Naive thymus-derived CD8-positive, alpha-beta T cell (primary cell): ENCODE data around the gene HECTD4. TPM values are rescaled to one million over a fixed set of nuclear protein-coding genes. Genes with fewer than 3 reads are reported as not detected.
A peak's percentile ranks its signal among the peaks of the same experiment; 100 is the strongest.

Experiments
- ATAC-seq, 2 donors: fragments of 150-1000 bp; cut with Tn5 transposase in 1 of 2; sonication (Bioruptor Pico), chemical (Tn5 transposase) in 1 of 2; 1 replicate in 1 of 2; 2 replicates in 1 of 2; pipeline ENCODE4 v1.10.0; 2021; ENCODE audit warnings: mild to moderate bottlenecking in 2 of 2, moderate library complexity in 2 of 2
- POLR2A ChIA-PET: fragments of 350-600 bp; sonication (Branson Sonifier 250); formaldehyde crosslinking; loops from one replicate; lab custom pipeline; 2021; ENCODE audit warnings: antibody characterized with exemption; lab: Charles Lee
- DNase-seq, 10 donors: peaks; one replicate each; pipeline versions ENCODE4 v3.0.0 to v3.0.0-alpha.2; 2020 to 2022
- H3K27ac Mint-ChIP-seq, 10 donors: one replicate each; pipeline ENCODE4 v1.8.0; 2020 to 2022; ENCODE audit warnings: mild to moderate bottlenecking in 10 of 10, mixed read lengths in 10 of 10, moderate library complexity in 4 of 10, inconsistent platforms in 1 of 10
- H3K27me3 Mint-ChIP-seq, 5 donors: one replicate each; pipeline ENCODE4 v1.8.0; 2021 to 2022; ENCODE audit warnings: mixed read lengths in 5 of 5
- H3K36me3 Mint-ChIP-seq, 3 donors: one replicate each; pipeline ENCODE4 v1.8.0; 2020 to 2022; ENCODE audit warnings: mixed read lengths in 3 of 3, mild to moderate bottlenecking in 2 of 3, inconsistent platforms in 1 of 3
- H3K4me1 Mint-ChIP-seq, 4 donors: one replicate each; pipeline ENCODE4 v1.8.0; 2021 to 2022; ENCODE audit warnings: mixed read lengths in 4 of 4
- H3K4me3 Mint-ChIP-seq, 10 donors: one replicate each; pipeline ENCODE4 v1.8.0; 2020 to 2022; ENCODE audit warnings: mild to moderate bottlenecking in 10 of 10, mixed read lengths in 10 of 10, moderate library complexity in 6 of 10, inconsistent platforms in 1 of 10
- H3K9me3 Mint-ChIP-seq, 9 donors: one replicate each; pipeline ENCODE4 v1.8.0; 2020 to 2022; ENCODE audit warnings: mixed read lengths in 9 of 9, mild to moderate bottlenecking in 3 of 9, inconsistent platforms in 1 of 9, moderate library complexity in 1 of 9
- polyA plus RNA-seq, 3 donors: library from polyadenylated mRNA; unstranded; fragments of 300-500 nt; fragmentation: Illumina TruSeq; gene quantifications; one replicate each; pipeline ENCODE4 v1.2.3, GENCODE V29; 2021
- total RNA-seq, 8 experiments: library from RNA in 2 of 8; stranded (reverse) in 2 of 8; gene quantifications; one replicate each; pipeline ENCODE4 v1.2.3 and lab custom pipeline; 2021 to 2026

Gene HECTD4
- total and polyA plus RNA-seq, 5 experiments from 2014 or later: 1.8 to 60.1 (median 4.5) TPM

DNA sequence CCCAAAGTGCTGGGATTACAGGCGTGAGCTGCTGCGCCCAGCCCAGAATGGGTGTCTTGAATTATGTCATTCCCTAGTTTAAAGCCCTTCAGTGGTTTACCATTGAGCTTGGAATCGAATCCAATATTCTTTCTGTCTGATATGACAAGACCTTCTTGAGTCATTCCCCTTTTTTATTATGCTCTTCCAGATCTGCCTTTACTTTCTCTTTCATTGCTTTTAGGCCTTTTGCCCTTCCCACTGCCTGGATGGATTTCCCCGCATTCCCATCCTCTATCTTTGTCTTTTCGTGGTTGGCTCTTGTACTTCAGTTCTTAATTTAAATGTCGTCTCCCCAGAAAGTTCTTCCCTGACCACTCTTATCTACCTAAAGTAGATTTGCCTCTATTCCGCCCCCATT lies 255.3 kb downstream of the HECTD4 start:
- Mint-ChIP-seq H3K36me3 (peaks cover 0 to 5% (median 0%) of the 10 kb centered on the region in 3 donors), H3K9me3 (no peaks in the 10 kb centered on the region), H3K27ac (peak overlapping the region; percentile 72 to 92 (median 86)), H3K4me1 (peaks cover 14 to 60% (median 48%) of the 10 kb centered on the region in 4 donors), H3K27me3 (no peaks in the 10 kb centered on the region), H3K4me3 (peak overlapping the region; percentile 70 to 93 (median 86))
- no peak for DNase-seq
- POLR2A ChIA-PET: interaction anchor here (0.6 to 4.3 kb wide), 5 partner anchors 15 to 63 kb away, joined by 3 to 81 read pairs (median 6); partner anchors contain the start of gene NAA25
- ATAC-seq: no peak

DNA sequence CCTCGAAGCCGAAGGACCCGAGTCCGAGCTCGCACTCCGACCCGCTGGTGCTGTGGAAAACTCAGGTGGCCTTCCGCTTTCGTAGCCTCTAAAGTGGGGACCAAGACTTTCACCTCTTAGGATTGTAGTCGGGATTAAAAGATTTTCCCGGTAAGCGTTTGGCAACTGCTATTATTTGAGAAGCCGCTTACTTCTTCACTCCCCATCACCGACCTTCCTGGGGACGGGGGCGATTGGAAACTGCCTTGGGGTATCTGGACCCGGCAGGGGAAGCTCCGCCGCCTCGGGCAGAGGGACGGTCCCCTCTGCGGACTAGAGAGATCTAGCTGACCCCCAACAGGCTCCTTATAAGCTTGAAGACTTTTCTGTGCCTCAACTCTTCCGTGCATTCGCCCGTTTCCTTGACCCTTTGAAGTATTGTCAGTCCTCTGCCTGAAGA lies 256.2 kb downstream of the HECTD4 start:
- ATAC-seq (no peak), DNase-seq (peak in 1 of 10 donors; percentile 11)
- peaks cover 10 to 51% (median 41%) of the 10 kb centered on the region in 4 donors for H3K4me1 Mint-ChIP-seq
- H3K4me3 Mint-ChIP-seq: peak overlapping the region; percentile 70 to 93 (median 86)
- POLR2A ChIA-PET: interaction anchor here (0.6 to 4.3 kb wide), 9 partner anchors 13 to 513 kb away, joined by 3 to 81 read pairs (median 4); partner anchors contain the start of genes ERP29, NAA25 and TMEM116
- H3K36me3 Mint-ChIP-seq: peaks cover 0 to 3% (median 0%) of the 10 kb centered on the region in 3 donors
- peak overlapping the region; percentile 72 to 92 (median 86) for H3K27ac Mint-ChIP-seq
- no peaks in the 10 kb centered on the region for H3K9me3 Mint-ChIP-seq
- H3K27me3 Mint-ChIP-seq: no peaks in the 10 kb centered on the region

DNA sequence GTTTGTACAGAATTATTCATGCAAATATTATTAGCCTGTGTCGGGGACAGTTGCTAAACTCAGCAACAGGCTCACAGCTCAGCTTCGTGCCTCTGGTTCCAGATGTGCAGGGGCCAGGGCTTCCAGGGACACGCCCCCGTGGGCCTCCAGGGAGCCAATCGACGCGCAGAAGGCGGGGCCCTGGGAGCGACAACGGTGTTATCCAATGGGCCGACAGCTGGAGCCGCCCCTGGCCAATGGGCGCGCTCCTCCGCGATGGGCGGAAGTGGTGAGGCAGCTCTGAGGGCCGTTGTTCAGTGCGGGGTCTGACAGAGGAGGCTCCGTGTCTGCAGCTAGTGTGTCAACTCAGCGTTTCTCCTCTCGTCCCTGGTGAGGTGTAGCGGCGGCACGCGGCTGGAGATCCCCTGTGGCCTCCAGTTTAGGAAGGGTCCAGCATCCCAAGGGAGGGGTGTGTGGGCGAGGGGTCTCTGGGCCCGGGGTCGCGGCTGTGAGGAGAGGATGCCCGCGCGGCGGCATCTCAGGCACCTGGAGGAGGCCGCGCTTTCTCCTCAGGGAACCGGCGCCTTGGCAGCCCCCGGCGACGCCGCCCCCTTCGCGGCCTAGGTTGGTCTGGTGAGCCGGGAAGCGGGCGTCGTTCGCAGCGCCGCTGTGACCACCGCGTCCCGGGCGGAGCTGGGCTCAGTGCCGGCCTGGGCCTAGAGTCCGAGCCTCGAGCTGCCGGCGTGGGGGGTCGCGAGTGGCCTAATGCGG lies 256.8 kb downstream of the HECTD4 start, which contains the start of gene TRAFD1:
TSS of gene TRAFD1 (plus strand) at position 311 of the 750 bp plus-strand sequence. CDS start 4,963 bp downstream, outside the sequence.
- Mint-ChIP-seq H3K36me3 (no peaks in the 10 kb centered on the region), H3K9me3 (no peaks in the 10 kb centered on the region), H3K27ac (peak within 1 kb of the TSS; percentile 82 to 92 (median 88)), H3K4me3 (peak within 1 kb of the TSS; percentile 70 to 93 (median 86)), H3K27me3 (no peaks in the 10 kb centered on the region), H3K4me1 (peaks cover 9 to 45% (median 35%) of the 10 kb centered on the region in 4 donors)
- DNase-seq: peak; percentile 96 to 99 (median 98)
- POLR2A ChIA-PET: interaction anchor here (0.6 to 4.3 kb wide), 8 partner anchors 14 to 441 kb away, joined by 3 to 81 read pairs (median 6); partner anchors contain the start of genes ERP29, NAA25 and TMEM116
- peak; percentile 99 for ATAC-seq

DNA sequence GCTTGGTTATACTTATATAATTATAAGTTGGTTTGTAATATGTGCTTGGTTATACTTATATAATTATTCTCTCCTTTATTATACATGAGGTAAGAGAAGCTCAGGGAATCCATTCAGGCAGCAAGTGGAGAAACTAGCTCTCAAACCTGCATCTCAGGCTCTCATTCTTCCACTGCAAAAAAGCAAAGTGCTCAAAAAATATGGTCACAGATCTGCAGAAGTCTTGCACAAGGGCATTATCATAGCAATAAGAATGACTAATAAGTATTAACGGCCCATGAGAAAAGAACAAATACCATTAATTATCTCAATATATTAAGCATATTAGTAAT lies 257.3 kb downstream of the HECTD4 start:
- no peaks in the 10 kb centered on the region for H3K27me3 Mint-ChIP-seq
- H3K36me3 Mint-ChIP-seq: no peaks in the 10 kb centered on the region
- ATAC-seq (no peak), DNase-seq (no peak)
- POLR2A ChIA-PET: interaction anchor here (0.6 to 4.3 kb wide), 6 partner anchors 8 to 112 kb away, joined by 3 to 81 read pairs (median 10); partner anchors contain the start of genes ERP29, NAA25 and TMEM116
- no peaks in the 10 kb centered on the region for H3K9me3 Mint-ChIP-seq
- H3K4me3 Mint-ChIP-seq: peak overlapping the region in 7 of 10 donors; percentile 50 to 92 (median 84)
- peak overlapping the region in 7 of 10 donors; percentile 34 to 92 (median 84) for H3K27ac Mint-ChIP-seq
- H3K4me1 Mint-ChIP-seq: peaks cover 9 to 41% (median 33%) of the 10 kb centered on the region in 4 donors

DNA sequence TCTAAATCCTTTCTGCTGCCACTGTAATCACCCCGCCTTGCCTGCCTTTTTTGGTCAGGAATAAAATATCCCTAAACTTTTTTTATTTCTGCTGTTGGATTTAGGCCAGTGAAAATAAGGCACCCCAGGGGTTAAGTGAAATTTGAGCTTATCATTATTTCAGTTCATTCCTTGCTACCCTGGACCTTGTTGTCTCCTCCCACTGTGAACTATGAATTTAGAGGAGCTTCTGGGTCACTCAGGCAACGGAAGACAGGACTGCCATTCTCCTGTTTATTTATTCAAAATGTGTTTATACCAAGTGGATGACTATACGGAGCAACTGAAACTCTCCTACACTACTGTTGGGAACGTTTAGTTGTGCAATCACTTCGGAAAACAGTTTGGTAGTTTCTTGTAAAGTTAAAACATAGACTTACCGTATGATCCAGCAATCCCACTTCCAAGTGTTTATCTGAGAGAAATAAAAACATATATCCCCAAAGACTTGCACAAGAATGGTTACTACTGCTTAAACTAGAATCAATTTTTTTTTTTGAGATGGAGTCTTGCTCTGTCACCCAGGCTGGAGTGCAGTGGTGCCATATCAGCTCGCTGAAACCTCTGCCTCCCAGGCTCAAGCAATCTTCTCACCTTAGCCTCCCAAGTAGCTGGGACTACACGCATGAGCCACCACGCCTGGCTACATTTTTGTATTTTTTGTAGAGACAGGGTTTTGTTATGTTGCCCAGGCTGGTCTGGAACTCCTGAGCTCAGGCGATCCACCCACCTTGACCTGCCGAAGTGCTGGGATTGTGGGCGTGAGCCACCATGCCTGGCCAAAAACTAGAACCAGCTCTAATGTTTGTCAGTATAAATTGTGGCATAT lies 259.2 kb downstream of the HECTD4 start:
- H3K4me1 Mint-ChIP-seq: peaks cover 7 to 24% (median 18%) of the 10 kb centered on the region in 4 donors
- ATAC-seq (no peak), DNase-seq (no peak)
- no peaks in the 10 kb centered on the region for H3K27me3 Mint-ChIP-seq
- H3K4me3 Mint-ChIP-seq: no peak overlapping the region
- H3K27ac Mint-ChIP-seq: no peak overlapping the region
- POLR2A ChIA-PET: interaction anchor here (4.3 kb wide), 1 partner anchor 15 kb away, joined by 81 read pairs; the partner anchor contains the start of gene NAA25
- no peaks in the 10 kb centered on the region for H3K36me3 Mint-ChIP-seq
- no peaks in the 10 kb centered on the region for H3K9me3 Mint-ChIP-seq

DNA sequence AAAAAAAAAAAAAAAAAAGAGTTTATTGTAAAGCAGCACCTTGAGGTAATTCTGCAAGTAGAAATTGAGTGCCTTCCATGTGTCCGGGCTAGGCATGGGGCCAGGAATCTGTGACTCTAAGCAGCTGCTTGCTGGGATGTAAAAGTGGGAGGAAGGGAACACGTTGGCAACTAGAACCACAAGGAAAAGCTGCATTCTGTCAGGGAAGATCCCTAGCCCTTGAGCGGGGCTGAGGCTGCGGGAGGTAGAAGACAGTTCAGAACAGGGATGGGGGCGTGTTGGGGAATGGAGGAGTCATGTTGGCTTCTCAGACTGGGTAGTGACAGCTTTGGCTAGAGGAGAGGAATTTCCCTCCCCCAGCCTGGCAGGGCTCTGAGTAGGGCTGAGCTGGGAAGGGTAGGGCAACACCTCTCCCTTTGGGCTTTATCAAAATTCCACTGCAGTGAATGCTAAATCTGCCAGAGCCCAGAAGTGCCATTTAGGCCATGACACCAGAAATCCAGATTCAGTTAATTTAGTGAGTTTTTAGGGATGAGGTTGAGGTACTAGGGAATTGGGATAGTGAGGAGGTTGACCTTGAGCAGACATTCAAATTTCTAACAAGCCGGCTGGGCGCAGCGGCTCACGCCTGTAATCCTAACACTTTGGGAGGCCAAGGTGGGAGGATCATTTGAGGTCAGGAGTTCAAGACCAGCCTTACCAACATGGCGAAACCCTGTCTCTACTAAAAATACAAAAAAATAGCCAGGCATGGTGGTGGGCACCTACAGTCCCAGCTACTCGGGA lies 260.3 kb downstream of the HECTD4 start:
- no peaks in the 10 kb centered on the region for H3K36me3 Mint-ChIP-seq
- no peak for ATAC-seq
- H3K9me3 Mint-ChIP-seq: no peaks in the 10 kb centered on the region
- peaks cover 4 to 18% (median 13%) of the 10 kb centered on the region in 4 donors for H3K4me1 Mint-ChIP-seq
- H3K4me3 Mint-ChIP-seq: no peak overlapping the region
- H3K27me3 Mint-ChIP-seq: no peaks in the 10 kb centered on the region
- POLR2A ChIA-PET: interaction anchor here (0.7 kb wide), 1 partner anchor 899 kb away, joined by 3 read pairs; no protein-coding TSS in a partner anchor
- no peak for DNase-seq
- peak overlapping the region in 1 of 10 donors; percentile 40 for H3K27ac Mint-ChIP-seq

DNA sequence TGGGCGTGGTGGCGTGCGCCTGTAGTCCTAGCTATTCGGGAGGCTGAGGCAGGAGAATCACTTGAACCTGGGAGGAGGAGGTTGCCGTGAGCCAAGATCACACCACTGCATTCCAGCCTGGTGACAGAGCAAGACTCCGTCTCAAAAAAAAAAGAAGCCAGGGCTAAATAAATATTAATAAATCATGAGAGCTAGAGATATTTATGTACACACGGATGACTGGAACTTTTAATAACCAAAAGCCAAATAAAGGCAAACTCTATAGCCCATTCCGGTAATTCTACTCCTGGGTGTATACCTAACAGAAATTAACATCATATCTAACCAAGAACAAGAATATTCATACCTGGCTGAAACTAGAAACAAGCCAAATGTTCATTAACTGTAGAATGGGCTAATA lies 264.5 kb downstream of the HECTD4 start:
- POLR2A ChIA-PET: interaction anchor here (1.0 kb wide), 1 partner anchor 9 kb away, joined by 4 read pairs; the partner anchor contains the start of gene NAA25
- Mint-ChIP-seq H3K36me3 (no peaks in the 10 kb centered on the region), H3K9me3 (no peaks in the 10 kb centered on the region), H3K4me1 (peaks cover 4 to 11% (median 7%) of the 10 kb centered on the region in 4 donors), H3K27ac (no peak overlapping the region), H3K27me3 (no peaks in the 10 kb centered on the region), H3K4me3 (no peak overlapping the region)
- DNase-seq (no peak), ATAC-seq (no peak)

DNA sequence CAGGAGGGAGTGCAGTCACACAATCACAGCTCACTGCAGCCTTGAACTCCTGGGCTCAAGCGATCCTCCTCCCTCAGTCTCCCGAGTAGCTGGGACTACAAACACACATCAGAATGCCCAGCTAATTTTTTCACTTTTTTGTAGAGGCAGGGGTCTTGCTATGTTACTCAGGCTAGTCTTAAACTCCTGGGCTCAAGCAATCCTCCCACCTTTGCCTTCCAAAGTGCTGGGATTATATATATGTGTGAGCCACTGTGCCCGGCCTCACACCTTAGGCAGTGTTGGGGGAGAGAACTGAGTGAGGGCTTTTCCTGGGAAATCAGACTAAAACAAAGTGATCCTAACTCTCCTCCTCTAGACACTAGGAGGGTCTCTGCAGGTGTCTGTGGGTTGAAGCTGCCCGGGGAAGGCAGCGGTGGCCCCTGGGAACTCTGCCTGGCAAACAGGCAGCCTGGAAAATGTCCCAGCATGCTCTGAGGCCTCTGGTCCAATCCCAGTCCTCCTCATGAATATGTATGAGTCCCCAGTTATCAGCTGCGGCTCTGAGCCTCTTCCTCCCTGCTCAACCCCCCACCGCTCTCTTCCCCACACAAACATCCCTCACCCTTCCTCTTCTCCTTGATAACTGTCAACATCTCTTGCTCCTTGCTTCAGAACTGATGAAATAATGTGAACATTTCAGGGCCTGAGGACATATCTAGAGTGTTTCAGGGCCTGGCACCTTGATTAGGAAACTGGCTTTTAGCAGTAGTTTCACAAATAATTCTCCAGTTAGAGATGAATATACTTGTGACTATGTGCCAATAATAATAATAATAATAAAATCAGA lies 265.8 kb downstream of the HECTD4 start:
- H3K27me3 Mint-ChIP-seq: no peaks in the 10 kb centered on the region
- DNase-seq (peak in 1 of 10 donors; percentile 9), ATAC-seq (peak; percentile 57 to 68)
- H3K9me3 Mint-ChIP-seq: no peaks in the 10 kb centered on the region
- peak overlapping the region in 7 of 10 donors; percentile 1 to 92 (median 75) for H3K27ac Mint-ChIP-seq
- H3K36me3 Mint-ChIP-seq: no peaks in the 10 kb centered on the region
- peak overlapping the region in 7 of 10 donors; percentile 2 to 66 (median 16) for H3K4me3 Mint-ChIP-seq
- POLR2A ChIA-PET: interaction anchor here (0.5 to 1.4 kb wide), 4 partner anchors 8 to 302 kb away, joined by 3 to 4 read pairs (median 3); partner anchors contain the start of genes NAA25 and PTPN11
- H3K4me1 Mint-ChIP-seq: peaks cover 4 to 11% (median 7%) of the 10 kb centered on the region in 4 donors

DNA sequence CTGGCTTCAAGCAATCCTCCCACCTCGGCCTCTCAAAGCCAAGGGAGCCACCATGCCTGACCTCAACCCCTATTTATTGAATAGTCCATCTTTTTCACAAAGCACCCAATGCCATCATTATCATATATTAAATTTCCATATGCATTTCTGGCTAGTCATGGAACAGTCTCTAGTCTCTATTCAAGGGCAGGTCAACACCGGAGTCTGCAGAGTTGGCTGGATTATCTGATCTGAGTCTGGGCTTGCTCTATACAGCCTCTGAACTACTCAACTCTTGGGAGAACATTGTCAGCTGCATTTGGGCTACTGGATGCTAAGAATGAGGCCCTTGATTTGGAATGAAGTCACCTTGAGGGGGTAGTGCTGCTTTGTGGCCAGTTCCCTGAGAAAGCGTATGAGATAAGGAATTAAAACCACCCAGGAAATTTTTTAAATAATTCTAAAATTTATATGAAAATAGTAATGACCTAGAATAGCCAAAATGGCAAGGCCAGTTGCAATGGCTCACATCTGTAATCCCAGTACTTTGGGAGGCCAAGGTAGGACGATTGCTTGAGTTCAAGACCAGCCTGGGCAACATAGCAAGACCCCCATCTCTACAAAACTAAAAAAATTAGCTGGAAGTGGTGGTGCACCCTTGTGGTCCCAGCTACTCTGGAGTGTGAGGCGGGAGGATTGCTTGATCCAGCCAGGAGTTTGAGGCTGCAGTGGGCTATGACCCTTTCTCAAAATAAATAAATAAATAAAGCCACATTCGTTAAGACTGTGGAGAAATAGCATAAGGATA lies 266.8 kb downstream of the HECTD4 start:
- POLR2A ChIA-PET: interaction anchor here (0.7 to 1.4 kb wide), 2 partner anchors 17 to 303 kb away, joined by 3 read pairs; partner anchors contain the start of gene PTPN11
- H3K4me3 Mint-ChIP-seq: no peak overlapping the region
- H3K9me3 Mint-ChIP-seq: no peaks in the 10 kb centered on the region
- no peaks in the 10 kb centered on the region for H3K36me3 Mint-ChIP-seq
- ATAC-seq: no peak
- DNase-seq: no peak
- peaks cover 6 to 11% (median 7%) of the 10 kb centered on the region in 4 donors for H3K4me1 Mint-ChIP-seq
- H3K27me3 Mint-ChIP-seq: no peaks in the 10 kb centered on the region
- H3K27ac Mint-ChIP-seq: peak overlapping the region in 1 of 10 donors; percentile 11

DNA sequence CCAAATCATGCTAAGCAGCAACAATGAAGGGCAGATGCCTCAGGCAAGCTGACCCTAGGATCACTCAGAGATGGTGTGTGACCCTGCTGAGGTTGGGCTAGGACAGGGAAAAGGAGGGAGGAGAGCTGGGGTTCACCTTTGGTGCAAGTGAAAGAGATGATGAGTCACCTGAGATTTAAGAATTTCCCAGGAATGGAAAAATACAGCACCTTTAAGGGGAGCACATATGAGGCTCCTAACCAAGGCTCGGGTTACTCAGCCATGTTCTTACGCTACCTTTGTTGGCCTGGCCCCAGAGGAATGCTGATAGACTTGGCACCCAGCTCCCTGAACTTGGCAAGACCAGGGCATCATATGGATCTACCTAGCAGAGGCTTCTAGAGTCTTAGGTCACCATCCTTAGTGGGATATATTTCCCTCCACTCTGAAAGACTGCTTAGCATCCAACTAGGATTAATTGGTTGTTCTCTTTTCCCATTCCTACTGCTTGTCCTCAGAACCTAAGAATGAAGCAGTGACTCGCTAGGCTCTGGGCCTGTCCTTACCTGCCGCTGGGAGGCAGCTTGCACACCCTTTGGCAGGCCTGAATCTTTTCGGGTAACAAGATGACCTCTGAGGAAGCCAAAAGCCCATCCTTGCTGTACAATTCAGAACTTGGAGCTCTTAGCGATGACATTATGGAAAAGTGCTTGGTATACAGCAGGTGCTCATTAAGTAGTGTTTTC lies 269.7 kb downstream of the HECTD4 start:
- no peak for DNase-seq
- no peak for ATAC-seq
- Mint-ChIP-seq H3K36me3 (no peaks in the 10 kb centered on the region), H3K4me1 (peaks cover 8 to 20% (median 15%) of the 10 kb centered on the region in 4 donors), H3K4me3 (no peak overlapping the region), H3K27ac (peak overlapping the region in 1 of 10 donors; percentile 62), H3K27me3 (no peaks in the 10 kb centered on the region), H3K9me3 (no peaks in the 10 kb centered on the region)
- POLR2A ChIA-PET: no interaction called here
